Breast epithelium (tissue), 4 donors: Measurements from ENCODE around the gene SLC30A7. TPM values are rescaled to one million over a fixed set of nuclear protein-coding genes. Genes with fewer than 3 reads are reported as not detected.
"Not testable (repeated sequence)": the region's sequence is repeated elsewhere in the genome, so short reads cannot be mapped to it uniquely, and the experiment has no call there.

Experiments used
- DNase-seq, 2 donors: peaks; one replicate each; pipeline ENCODE4 v3.0.0-alpha.2; 2019; ENCODE audit warnings: low spot score in 2 of 2
- H3K27ac ChIP-seq, 2 donors: fragments of 200-600 bp; sonication (generic) in 1 of 2; one replicate each; pipeline ENCODE4 v1.5.1; 2016 to 2019; ENCODE audit warnings: mild to moderate bottlenecking in 1 of 2
- H3K27me3 ChIP-seq, 2 donors: fragments of 200-600 bp; sonication (generic) in 1 of 2; one replicate each; pipeline versions ENCODE4 v1.5.1 to v1.6.0; 2017 to 2019; ENCODE audit warnings: control low read depth in 1 of 2, mild to moderate bottlenecking in 1 of 2
- H3K36me3 ChIP-seq: fragments of 200-600 bp; one replicate; pipeline ENCODE4 v1.5.1; 2019
- H3K4me1 ChIP-seq, 2 donors: fragments of 200-600 bp; sonication (generic); one replicate each; pipeline ENCODE4 v1.5.1; 2016 to 2019; ENCODE audit warnings: control low read depth in 1 of 2
- H3K4me3 ChIP-seq, 3 donors: fragments of 200-600 bp; sonication (generic); 1 replicate in 2 of 3; 2 replicates in 1 of 3; pipeline ENCODE4 v1.5.1; 2016 to 2019; ENCODE audit warnings: mild to moderate bottlenecking in 3 of 3, moderate library complexity in 2 of 3
- H3K9me3 ChIP-seq, 2 donors: fragments of 200-600 bp; sonication (generic) in 1 of 2; one replicate each; pipeline ENCODE4 v1.5.1; 2016 to 2019; ENCODE audit warnings: control low read depth in 1 of 2
- CTCF ChIP-seq, 3 donors: fragments of 450-650 bp; IDR thresholded peaks; one replicate each; pipeline ENCODE4 v1.5.1; 2016 to 2017; ENCODE audit warnings: antibody characterized with exemption in 3 of 3, mild to moderate bottlenecking in 3 of 3, moderate library complexity in 3 of 3
- POLR2A ChIP-seq: fragments of 450-650 bp; IDR thresholded peaks from one replicate; pipeline ENCODE4 v1.6.1; 2016; ENCODE audit warnings: antibody characterized with exemption, mild to moderate bottlenecking, moderate library complexity
- POLR2AphosphoS5 ChIP-seq, 3 donors: sonication (generic); formaldehyde crosslinking; IDR thresholded peaks; one replicate each; pipeline ENCODE4 v1.6.1; 2017; ENCODE audit warnings: antibody characterized with exemption in 3 of 3
- intact Hi-C: fragments of 100-400 bp; cut with DNase I; formaldehyde crosslinking; loops from one replicate; pipeline ENCODE4 v1.15.1; 2023; ENCODE audit warnings: low total_unique reads
- total RNA-seq, 3 donors: library from RNA; depleted of rRNA; stranded (reverse); fragments of >200 nt; gene quantifications; one replicate each; pipeline ENCODE4 v1.1.0, GENCODE V29; 2016

SLC30A7 gene
- total RNA-seq, 3 donors from 2014 or later, result 19.5 to 33.8 (median 25.9) TPM

- no peaks in the 10 kb centered on the region for H3K27me3 ChIP-seq
- intact Hi-C loops, result no loop called here
- H3K4me3 ChIP-seq, result no peak overlapping the region
- H3K27ac ChIP-seq, result no peak overlapping the region
- no peaks in the 10 kb centered on the region for H3K4me1 ChIP-seq
- TF ChIP-seq POLR2A, result no peak
- TF ChIP-seq POLR2AphosphoS5 (IDR thresholded peaks at IDR 0.05), result no peak
- TF ChIP-seq CTCF (IDR thresholded peaks at IDR 0.05), result no peak
- H3K36me3 ChIP-seq, result no peaks in the 10 kb centered on the region
- no peaks in the 10 kb centered on the region for H3K9me3 ChIP-seq
- no peak for DNase-seq
These were observed 40.5 kb downstream of the SLC30A7 start for GRCh38 chr1:100936194-100936967.

GRCh38 chr1:100941098-100941527 is 45.2 kb downstream of the SLC30A7 start:
- H3K4me3 ChIP-seq, result no peak overlapping the region
- H3K9me3 ChIP-seq, result no peaks in the 10 kb centered on the region
- TF ChIP-seq CTCF (IDR thresholded peaks at IDR 0.05) (no peak), POLR2A (no peak), POLR2AphosphoS5 (IDR thresholded peaks at IDR 0.05) (no peak)
- intact Hi-C loops, result no loop called here
- no peak for DNase-seq
- H3K36me3 ChIP-seq, result no peaks in the 10 kb centered on the region
- H3K27ac ChIP-seq, result no peak overlapping the region
- no peaks in the 10 kb centered on the region for H3K4me1 ChIP-seq
- no peaks in the 10 kb centered on the region for H3K27me3 ChIP-seq

GRCh38 chr1:100941580-100942216 is 45.8 kb downstream of the SLC30A7 start:
- intact Hi-C loops, result no loop called here
- Histone ChIP-seq H3K27ac (no peak overlapping the region), H3K4me3 (no peak overlapping the region), H3K36me3 (no peaks in the 10 kb centered on the region), H3K4me1 (no peaks in the 10 kb centered on the region), H3K9me3 (no peaks in the 10 kb centered on the region), H3K27me3 (no peaks in the 10 kb centered on the region)
- no peak for TF ChIP-seq CTCF (IDR thresholded peaks at IDR 0.05)
- no peak for TF ChIP-seq POLR2AphosphoS5 (IDR thresholded peaks at IDR 0.05)
- TF ChIP-seq POLR2A, result no peak
- DNase-seq, result no peak

- no peak for TF ChIP-seq POLR2AphosphoS5 (IDR thresholded peaks at IDR 0.05)
- no peak for TF ChIP-seq POLR2A
- no peak for TF ChIP-seq CTCF (IDR thresholded peaks at IDR 0.05)
- intact Hi-C loops, result no loop called here
- H3K36me3 ChIP-seq, result no peaks in the 10 kb centered on the region
These were observed 46.6 kb downstream of the SLC30A7 start for GRCh38 chr1:100942304-100943046.

GRCh38 chr1:100943533-100943932 is 47.6 kb downstream of the SLC30A7 start:
- TF ChIP-seq CTCF (IDR thresholded peaks at IDR 0.05) (no peak), POLR2A (no peak), POLR2AphosphoS5 (IDR thresholded peaks at IDR 0.05) (no peak)
- no peak for DNase-seq
- Histone ChIP-seq H3K27me3 (no peaks in the 10 kb centered on the region), H3K36me3 (no peaks in the 10 kb centered on the region), H3K4me3 (no peak overlapping the region), H3K27ac (no peak overlapping the region), H3K4me1 (no peaks in the 10 kb centered on the region), H3K9me3 (no peaks in the 10 kb centered on the region)
- intact Hi-C loops, result no loop called here

More at GRCh38 chr1:100942304-100943046, 46.6 kb downstream of the SLC30A7 start:
- no peak for DNase-seq
- no peaks in the 10 kb centered on the region for H3K27me3 ChIP-seq
- H3K4me1 ChIP-seq, result no peaks in the 10 kb centered on the region
- no peak overlapping the region for H3K27ac ChIP-seq
- H3K9me3 ChIP-seq, result no peaks in the 10 kb centered on the region
- H3K4me3 ChIP-seq, result no peak overlapping the region

GRCh38 chr1:100946064-100946463 is 50.2 kb downstream of the SLC30A7 start:
- H3K4me3 ChIP-seq, H3K9me3 ChIP-seq, H3K4me1 ChIP-seq, H3K27ac ChIP-seq, intact Hi-C loops, DNase-seq, H3K27me3 ChIP-seq, H3K36me3 ChIP-seq: not testable (repeated sequence)

- H3K9me3 ChIP-seq, intact Hi-C loops, H3K27me3 ChIP-seq, H3K36me3 ChIP-seq, H3K4me3 ChIP-seq, H3K27ac ChIP-seq, H3K4me1 ChIP-seq, DNase-seq: not testable (repeated sequence)
These were observed 51.9 kb downstream of the SLC30A7 start for GRCh38 chr1:100947816-100948215.
